Left lung (tissue), 10 donors: ENCODE results near the gene CALHM6. TPM values are rescaled to one million over a fixed set of nuclear protein-coding genes. Genes with fewer than 3 reads are reported as not detected.

Experiments
- ATAC-seq: fragments of 200-7000 bp; cut with Tn5 transposase; one replicate; pipeline ENCODE4 v1.9.1; 2020; ENCODE audit warnings: moderate library complexity
- DNase-seq, 4 donors: peaks; one replicate each; pipeline ENCODE4 v3.0.0-alpha.2; 2013 to 2020
- H3K27ac ChIP-seq, 2 donors: fragments of 200-600 bp; sonication (generic) in 1 of 2; one replicate each; pipeline versions ENCODE4 v1.5.0 to v1.8.0; 2020 to 2021
- H3K27me3 ChIP-seq, 2 donors: fragments of 200-600 bp; sonication (generic) in 1 of 2; one replicate each; pipeline versions ENCODE4 v1.5.0 to v1.8.0; 2020 to 2021
- H3K36me3 ChIP-seq, 2 donors: fragments of 200-600 bp; sonication (generic) in 1 of 2; one replicate each; pipeline versions ENCODE4 v1.5.0 to v1.8.0; 2020 to 2021
- H3K4me1 ChIP-seq, 2 donors: fragments of 200-600 bp; one replicate each; pipeline ENCODE4 v1.8.0; 2021
- H3K4me3 ChIP-seq, 2 donors: fragments of 200-600 bp; sonication (generic) in 1 of 2; one replicate each; pipeline versions ENCODE4 v1.5.0 to v1.8.0; 2020 to 2021; ENCODE audit warnings: mild to moderate bottlenecking in 1 of 2
- H3K9me3 ChIP-seq, 2 donors: fragments of 200-600 bp; sonication (generic) in 1 of 2; one replicate each; pipeline versions ENCODE4 v1.5.0 to v1.8.0; 2020 to 2021
- intact Hi-C, 2 donors: fragments of 100-400 bp; cut with DNase I; formaldehyde crosslinking; loops; one replicate each; pipeline versions ENCODE4 v1.11.2 to v1.14.2; 2022
- polyA plus RNA-seq, 6 donors: library from polyadenylated mRNA; unstranded; fragments of 120-200 nt; gene quantifications; one replicate each; pipeline ENCODE4 v1.2.1, GENCODE V29; 2013; ENCODE audit not compliant: insufficient read length in 6 of 6
- total RNA-seq, 2 donors: library from RNA; stranded (reverse); fragmentation: NEBNext Ultra II Directional; extraction: Animal tissue kit (Norgen Biotek cat#: 25700); gene quantifications; one replicate each; pipeline ENCODE4 v1.2.1, GENCODE V29; 2021
- TF ChIP-seq, protein P1 (sequence below), 2 donors: fragments of 200-600 bp; sonication (generic) in 1 of 2; IDR thresholded peaks; one replicate each; pipeline versions ENCODE4 v1.5.0 to v1.8.0; 2021; ENCODE audit warnings: antibody characterized with exemption in 2 of 2
- donor health status: DM: no; HTN: yes; CAD: no.
- donor health status: DM: no; HTN: no; CAD: no.

The CALHM6 gene
- total and polyA plus RNA-seq, 8 donors: 2.1 to 9.1 (median 6.1) TPM

DNA sequence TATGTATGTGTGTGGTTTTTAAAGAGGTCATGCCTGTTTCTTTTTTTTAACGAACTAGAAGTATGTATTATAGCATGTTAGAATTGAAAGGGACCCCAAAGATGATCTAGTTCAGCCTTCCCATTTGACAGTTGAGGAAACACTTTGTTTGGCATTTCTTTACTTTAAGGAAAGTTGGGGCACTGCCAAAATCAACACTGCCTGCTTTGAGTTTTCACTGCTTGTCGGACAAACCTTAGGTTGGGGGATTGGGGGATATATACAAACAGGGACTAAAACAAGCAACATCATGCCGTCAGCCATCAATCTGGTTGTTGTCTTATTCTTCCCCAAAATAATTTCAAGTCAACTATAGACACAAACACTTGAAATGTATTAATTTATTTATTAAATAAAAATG is 14.1 kb upstream of the CALHM6 start:
- Histone ChIP-seq H3K27me3 (no peaks in the 10 kb centered on the region), H3K27ac (peak overlapping the region; percentile 1 to 47), H3K9me3 (no peaks in the 10 kb centered on the region), H3K4me3 (no peak overlapping the region), H3K4me1 (peaks cover 10 to 61% of the 10 kb centered on the region in 2 donors), H3K36me3 (no peaks in the 10 kb centered on the region)
- TF ChIP-seq, protein P1, sequence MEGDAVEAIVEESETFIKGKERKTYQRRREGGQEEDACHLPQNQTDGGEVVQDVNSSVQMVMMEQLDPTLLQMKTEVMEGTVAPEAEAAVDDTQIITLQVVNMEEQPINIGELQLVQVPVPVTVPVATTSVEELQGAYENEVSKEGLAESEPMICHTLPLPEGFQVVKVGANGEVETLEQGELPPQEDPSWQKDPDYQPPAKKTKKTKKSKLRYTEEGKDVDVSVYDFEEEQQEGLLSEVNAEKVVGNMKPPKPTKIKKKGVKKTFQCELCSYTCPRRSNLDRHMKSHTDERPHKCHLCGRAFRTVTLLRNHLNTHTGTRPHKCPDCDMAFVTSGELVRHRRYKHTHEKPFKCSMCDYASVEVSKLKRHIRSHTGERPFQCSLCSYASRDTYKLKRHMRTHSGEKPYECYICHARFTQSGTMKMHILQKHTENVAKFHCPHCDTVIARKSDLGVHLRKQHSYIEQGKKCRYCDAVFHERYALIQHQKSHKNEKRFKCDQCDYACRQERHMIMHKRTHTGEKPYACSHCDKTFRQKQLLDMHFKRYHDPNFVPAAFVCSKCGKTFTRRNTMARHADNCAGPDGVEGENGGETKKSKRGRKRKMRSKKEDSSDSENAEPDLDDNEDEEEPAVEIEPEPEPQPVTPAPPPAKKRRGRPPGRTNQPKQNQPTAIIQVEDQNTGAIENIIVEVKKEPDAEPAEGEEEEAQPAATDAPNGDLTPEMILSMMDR (IDR thresholded peaks at IDR 0.05): no peak
- DNase-seq: no peak
- intact Hi-C loops: no loop called here
- no peak for ATAC-seq

DNA sequence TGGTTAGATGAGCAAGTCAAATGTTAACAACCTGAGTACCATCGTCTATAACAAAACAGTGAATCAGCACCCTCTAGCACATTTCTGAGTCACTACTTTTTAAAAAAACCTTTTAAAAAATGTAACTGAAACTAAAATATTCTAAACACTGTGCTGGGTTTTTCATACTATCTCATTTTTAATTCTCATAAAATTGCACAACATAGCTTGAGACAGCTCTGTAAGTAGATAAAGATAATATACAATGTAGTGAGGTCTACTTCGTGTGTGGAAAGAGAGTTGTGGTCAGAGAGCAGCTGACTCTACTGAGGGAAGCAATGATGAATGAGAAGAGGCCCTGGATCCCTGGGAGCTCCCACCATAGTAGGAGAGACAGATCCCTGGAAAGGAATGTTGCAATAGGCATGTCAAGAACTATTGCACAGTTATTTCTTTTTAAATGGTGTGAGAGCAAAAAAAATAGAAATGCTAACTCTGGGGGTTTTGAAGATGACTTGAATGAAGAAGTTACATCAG is 13.6 kb upstream of the CALHM6 start:
- H3K4me1 ChIP-seq: peaks cover 10 to 66% of the 10 kb centered on the region in 2 donors
- TF ChIP-seq, protein P1 (IDR thresholded peaks at IDR 0.05): no peak
- H3K9me3 ChIP-seq: no peaks in the 10 kb centered on the region
- H3K4me3 ChIP-seq: no peak overlapping the region
- H3K27me3 ChIP-seq: no peaks in the 10 kb centered on the region
- peak; percentile 76 for ATAC-seq
- H3K36me3 ChIP-seq: no peaks in the 10 kb centered on the region
- intact Hi-C loops: no loop called here
- DNase-seq: peak in 3 of 4 donors; percentile 33 to 45 (median 45)
- peak overlapping the region; percentile 1 to 47 for H3K27ac ChIP-seq

DNA sequence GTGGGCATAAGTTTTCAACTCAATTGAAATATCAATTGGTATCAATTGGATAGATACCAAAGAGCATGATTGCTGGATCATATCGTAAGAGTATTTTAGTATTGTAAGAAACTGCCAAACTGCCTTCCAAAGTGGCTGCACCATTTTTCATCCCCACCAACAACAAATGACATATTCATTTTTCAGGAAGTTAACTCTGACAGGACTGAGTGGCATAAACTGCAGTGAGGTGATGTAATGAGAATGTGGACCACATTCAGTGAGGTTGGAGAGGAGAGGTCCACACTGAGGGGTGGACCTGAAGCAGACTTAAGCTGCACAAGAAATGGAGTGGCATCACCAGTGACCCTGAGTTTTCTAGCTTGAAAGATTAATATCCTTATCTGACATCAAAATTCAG is 11.6 kb upstream of the CALHM6 start:
- TF ChIP-seq, protein P1 (IDR thresholded peaks at IDR 0.05): no peak
- DNase-seq (no peak), ATAC-seq (no peak)
- H3K4me1 ChIP-seq: peaks cover 3 to 66% of the 10 kb centered on the region in 2 donors
- H3K27ac ChIP-seq: no peak overlapping the region
- H3K9me3 ChIP-seq: no peaks in the 10 kb centered on the region
- intact Hi-C loops: no loop called here
- no peaks in the 10 kb centered on the region for H3K36me3 ChIP-seq
- H3K27me3 ChIP-seq: no peaks in the 10 kb centered on the region
- no peak overlapping the region for H3K4me3 ChIP-seq

DNA sequence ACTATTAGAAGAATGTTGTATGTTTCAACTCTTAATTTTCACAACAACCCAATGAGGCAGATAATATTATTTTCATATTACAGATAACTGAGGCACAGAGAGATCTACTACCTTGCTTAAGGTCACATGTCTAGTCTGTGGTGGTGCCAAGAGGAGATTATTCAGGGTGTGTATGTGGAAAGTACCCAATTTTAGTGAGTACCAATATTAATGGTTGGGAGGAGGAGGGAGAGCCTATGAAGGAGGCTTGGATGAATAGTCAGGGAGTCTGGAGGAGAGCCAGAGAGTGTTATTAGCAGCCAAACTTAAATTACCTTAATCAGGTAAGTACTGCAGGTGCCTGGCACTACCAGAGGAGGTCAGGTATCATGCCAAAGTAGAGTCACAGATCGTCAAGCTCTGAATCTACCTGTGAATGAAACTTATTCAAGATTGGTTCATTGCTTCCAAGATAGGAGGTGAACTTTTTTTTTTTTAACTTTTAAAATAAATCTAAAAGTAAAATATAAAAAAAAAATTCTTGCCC is 10.9 kb upstream of the CALHM6 start:
- no peaks in the 10 kb centered on the region for H3K9me3 ChIP-seq
- DNase-seq (no peak), ATAC-seq (no peak)
- peak overlapping the region in 1 of 2 donors; percentile 31 for H3K27ac ChIP-seq
- peaks cover 3 to 63% of the 10 kb centered on the region in 2 donors for H3K4me1 ChIP-seq
- no peaks in the 10 kb centered on the region for H3K27me3 ChIP-seq
- TF ChIP-seq, protein P1 (IDR thresholded peaks at IDR 0.05): no peak
- H3K4me3 ChIP-seq: no peak overlapping the region
- intact Hi-C loops: no loop called here
- H3K36me3 ChIP-seq: no peaks in the 10 kb centered on the region

DNA sequence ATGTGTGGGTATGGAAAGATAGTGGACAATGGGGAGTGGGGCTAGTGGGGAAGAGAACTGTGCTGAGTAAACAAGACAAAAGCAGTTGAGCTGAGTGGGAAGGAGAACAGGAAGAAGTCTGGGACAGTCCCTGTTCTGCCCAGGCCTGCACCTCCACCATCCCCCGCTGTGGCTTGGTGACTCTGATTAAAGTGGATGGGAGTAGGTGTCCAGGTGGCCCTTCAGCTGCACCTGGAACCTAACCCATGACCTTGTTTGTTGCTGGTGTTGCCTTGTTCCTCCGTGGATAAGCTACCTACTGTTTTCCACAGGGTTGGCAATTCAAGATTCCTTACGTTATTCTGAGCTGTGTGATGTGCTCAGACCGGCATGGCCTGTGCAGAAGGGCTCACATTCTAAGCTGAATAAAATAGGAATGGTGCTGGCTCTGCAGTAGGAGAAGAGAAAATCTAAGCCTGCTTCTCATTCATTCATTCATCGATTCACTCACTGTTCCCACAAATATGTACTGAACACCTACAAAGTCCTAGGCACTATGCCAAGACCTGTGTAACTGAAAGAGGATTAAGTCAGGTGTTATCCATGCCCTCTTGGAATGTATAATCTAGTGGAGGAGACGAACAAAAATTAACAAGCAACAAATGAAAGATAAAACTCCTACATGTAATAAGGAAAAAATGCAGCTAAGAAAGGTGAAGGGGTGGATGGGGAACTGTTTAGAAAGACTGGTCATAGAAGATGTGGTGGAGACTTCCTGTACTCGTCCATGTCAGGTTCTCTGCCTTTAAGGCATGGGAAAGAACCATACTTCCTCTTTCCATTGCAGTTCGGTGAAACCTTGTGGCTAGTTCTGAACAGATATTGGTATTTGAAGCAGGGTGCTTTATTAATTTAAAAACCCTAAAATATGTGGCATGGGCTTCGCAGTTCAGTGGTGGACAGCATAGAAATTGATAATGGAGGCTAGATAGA is 10.1 kb upstream of the CALHM6 start:
- DNase-seq (peak in 2 of 4 donors; percentile 66 to 80), ATAC-seq (peak; percentile 76)
- Histone ChIP-seq H3K27ac (peak overlapping the region in 1 of 2 donors; percentile 31), H3K27me3 (no peaks in the 10 kb centered on the region), H3K4me3 (no peak overlapping the region), H3K9me3 (no peaks in the 10 kb centered on the region), H3K36me3 (no peaks in the 10 kb centered on the region), H3K4me1 (peaks cover 3 to 55% of the 10 kb centered on the region in 2 donors)
- TF ChIP-seq, protein P1 (IDR thresholded peaks at IDR 0.05): no peak
- intact Hi-C loops: no loop called here
